ENCODE data around the gene TREML2. TPM values are rescaled to one million over a fixed set of nuclear protein-coding genes. Genes with fewer than 3 reads are reported as not detected.

Gene TREML2
- total and polyA plus RNA-seq, 2 of the 8 experiments (the other 6 are each of a cell fraction or from before 2014, with no cell fraction given): 0.09 to 0.18 TPM

DNA sequence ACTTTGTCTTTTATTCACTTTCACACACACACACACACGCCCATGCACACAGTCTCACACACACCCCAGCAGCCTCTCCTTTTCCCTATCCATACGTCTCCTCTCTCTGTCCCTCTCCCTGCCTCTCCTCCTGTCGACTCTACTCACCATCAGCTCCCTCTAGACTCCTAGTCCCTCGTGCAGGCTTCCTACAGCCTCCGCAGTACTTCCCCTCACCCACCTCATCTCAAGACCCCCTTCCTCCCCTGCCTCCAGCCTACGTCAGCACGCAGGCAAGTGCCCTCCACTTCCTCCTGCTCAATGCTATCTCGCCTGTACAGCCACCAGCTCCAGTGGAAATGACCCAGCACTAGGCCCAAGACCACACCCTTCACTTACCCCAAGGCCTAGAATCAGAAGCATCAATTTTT, 820 bp upstream of the TREML2 start (continued):
- no peak for TF ChIP-seq SIN3A (conservative IDR thresholded peaks at IDR 0.05 in 1 of 2, IDR thresholded peaks at IDR 0.05 in 1 of 2; ENCODE audit: low read depth in 1 of 2, low read length in 2 of 2)
